Panc1 (cell line): ENCODE measurements around the gene CDC16. TPM values are rescaled to one million over a fixed set of nuclear protein-coding genes. Genes with fewer than 3 reads are reported as not detected.

ENCODE experiments used
- ATAC-seq: fragments of 200-7000 bp; cut with Tn5 transposase; 2 replicates; pipeline ENCODE4 v1.9.1; 2020; ENCODE audit warnings: mild to moderate bottlenecking, moderate library complexity
- BruUV-seq: library from RNA; stranded (reverse); fragments of 400-500 nt; replicated peaks from 2 replicates; lab custom pipeline; 2021; lab: Mats Ljungman, UMichigan
- CTCF ChIA-PET: fragments of 300-600 bp; sonication (Branson Sonifier 250); formaldehyde crosslinking; loops from one replicate; lab custom pipeline; 2022; ENCODE audit warnings: antibody characterized with exemption; lab: Charles Lee
- POLR2A ChIA-PET: fragments of 300-600 bp; sonication (Branson Sonifier 250); formaldehyde crosslinking; loops from one replicate; lab custom pipeline; 2022; ENCODE audit warnings: antibody characterized with exemption; lab: Charles Lee
- DNase-seq: peaks from one replicate; pipeline ENCODE4 v3.0.0-alpha.2; 2010; ENCODE audit warnings: low read depth, low spot score
- H3K27ac ChIP-seq: 2 replicates; pipeline ENCODE4 v1.5.1; 2011; ENCODE audit warnings: mild to moderate bottlenecking, low read length, inconsistent platforms
- H3K27me3 ChIP-seq: fragments of 200-500 bp; sonication (Bioruptor generic); 2 replicates; pipeline ENCODE4 v1.6.0; 2014; ENCODE audit warnings: low read length, inconsistent platforms; ENCODE audit not compliant: control insufficient read depth, insufficient read depth
- H3K36me3 ChIP-seq: fragments of 200-500 bp; sonication (Bioruptor generic); 2 replicates; pipeline ENCODE4 v1.5.1; 2014; ENCODE audit warnings: inconsistent platforms, mild to moderate bottlenecking, low read length, moderate library complexity; ENCODE audit not compliant: control insufficient read depth, insufficient read depth
- H3K4me1 ChIP-seq: 2 replicates; pipeline ENCODE4 v1.5.1; 2011; ENCODE audit warnings: inconsistent platforms, mild to moderate bottlenecking, low read length, moderate library complexity; ENCODE audit not compliant: control insufficient read depth, insufficient read depth
- H3K4me3 ChIP-seq, 2 experiments: 2 replicates each; pipeline ENCODE4 v1.5.1; 2011 to 2012; ENCODE audit warnings: low read depth in 2 of 2, low read length in 2 of 2, mild to moderate bottlenecking in 2 of 2, inconsistent platforms in 1 of 2, moderate library complexity in 1 of 2
- H3K9me3 ChIP-seq: fragments of 200-500 bp; sonication (Bioruptor generic); 2 replicates; pipeline ENCODE4 v1.5.1; 2014; ENCODE audit warnings: low read depth, mild to moderate bottlenecking, inconsistent platforms, low read length, moderate library complexity; ENCODE audit not compliant: control insufficient read depth, insufficient read depth
- POLR2AphosphoS5 ChIP-seq: IDR thresholded peaks from 2 replicates; pipeline ENCODE4 v1.6.1; 2012; ENCODE audit warnings: mild to moderate bottlenecking, low read depth, low read length, moderate library complexity
- REST ChIP-seq, 2 experiments: IDR thresholded peaks; 2 replicates each; pipeline ENCODE4 v1.6.1; 2011 to 2012; ENCODE audit warnings: low read depth in 2 of 2, control low read depth in 1 of 2, low read length in 1 of 2, mild to moderate bottlenecking in 1 of 2, moderate library complexity in 1 of 2; ENCODE audit not compliant: insufficient read depth in 1 of 2
- SIN3A ChIP-seq: IDR thresholded peaks from 2 replicates; pipeline ENCODE4 v1.6.1; 2012; ENCODE audit warnings: low read depth, mild to moderate bottlenecking, low read length, moderate library complexity, borderline replicate concordance; ENCODE audit not compliant: insufficient read depth
- TCF7L2 ChIP-seq: IDR thresholded peaks from 2 replicates; pipeline ENCODE4 v1.6.1; 2011; ENCODE audit warnings: mild to moderate bottlenecking, low read depth, low read length, inconsistent platforms
- in situ Hi-C: cut with HindIII; loops from 2 replicates; pipeline ENCODE4 v1.10.0; 2016; ENCODE audit warnings: low sequenced_read_pairs, low pct_unique_long_range_greater_than_20kb
- intact Hi-C: fragments of 100-400 bp; cut with micrococcal nuclease; formaldehyde crosslinking; loops from one replicate; pipeline ENCODE4 v1.10.0; 2022; ENCODE audit not compliant: unreplicated experiment
- total RNA-seq: library from RNA; stranded (reverse); gene quantifications from one replicate; pipeline ENCODE4 v1.2.1, GENCODE V29; 2021; ENCODE audit not compliant: unreplicated experiment
- TF ChIP-seq, protein P1 (sequence below): fragments of 450-650 bp; IDR thresholded peaks from 2 replicates; pipeline ENCODE4 v1.5.1; 2017; ENCODE audit warnings: mild to moderate bottlenecking

Gene CDC16
- total RNA-seq, 1 experiment from 2014 or later, result 51.8 TPM

DNA sequence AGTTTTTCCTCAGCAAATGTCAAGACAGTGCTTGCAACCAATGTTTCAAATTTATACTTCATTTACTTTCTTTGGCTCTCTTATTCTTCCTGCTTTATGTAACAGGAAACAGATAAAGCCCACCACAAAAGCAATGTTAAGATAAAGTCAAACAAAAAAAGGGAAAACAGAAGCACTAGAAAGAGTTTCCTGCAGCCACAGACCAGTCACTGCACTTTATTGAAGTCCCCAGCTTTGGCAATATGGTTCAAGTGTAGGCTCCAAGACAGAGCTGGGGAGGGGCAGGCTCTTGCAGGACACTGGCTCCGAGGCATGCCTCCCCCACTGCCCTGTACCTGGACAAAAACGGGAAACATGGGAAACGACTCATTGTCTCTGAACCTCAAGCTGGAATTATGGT, 15.3 kb upstream of the CDC16 start:
- Histone ChIP-seq H3K27me3 (no peaks in the 10 kb centered on the region), H3K9me3 (no peaks in the 10 kb centered on the region), H3K36me3 (no peaks in the 10 kb centered on the region), H3K4me1 (no peaks in the 10 kb centered on the region), H3K27ac (no peak overlapping the region), H3K4me3 (no peak overlapping the region)
- BruUV-seq, result no TSS peak
- DNase-seq (no peak), ATAC-seq (no peak)
- CTCF ChIA-PET, result no interaction called here
- intact Hi-C loops (no loop called here), in situ Hi-C loops (no loop called here)
- no peak for TF ChIP-seq SIN3A
- no peak for TF ChIP-seq REST (IDR thresholded peaks at IDR 0.05; ENCODE audit: insufficient read depth in 1 of 2, low read depth in 2 of 2, low read length in 1 of 2)
- no peak for TF ChIP-seq TCF7L2
- TF ChIP-seq POLR2AphosphoS5, result no peak
- TF ChIP-seq, protein P1, sequence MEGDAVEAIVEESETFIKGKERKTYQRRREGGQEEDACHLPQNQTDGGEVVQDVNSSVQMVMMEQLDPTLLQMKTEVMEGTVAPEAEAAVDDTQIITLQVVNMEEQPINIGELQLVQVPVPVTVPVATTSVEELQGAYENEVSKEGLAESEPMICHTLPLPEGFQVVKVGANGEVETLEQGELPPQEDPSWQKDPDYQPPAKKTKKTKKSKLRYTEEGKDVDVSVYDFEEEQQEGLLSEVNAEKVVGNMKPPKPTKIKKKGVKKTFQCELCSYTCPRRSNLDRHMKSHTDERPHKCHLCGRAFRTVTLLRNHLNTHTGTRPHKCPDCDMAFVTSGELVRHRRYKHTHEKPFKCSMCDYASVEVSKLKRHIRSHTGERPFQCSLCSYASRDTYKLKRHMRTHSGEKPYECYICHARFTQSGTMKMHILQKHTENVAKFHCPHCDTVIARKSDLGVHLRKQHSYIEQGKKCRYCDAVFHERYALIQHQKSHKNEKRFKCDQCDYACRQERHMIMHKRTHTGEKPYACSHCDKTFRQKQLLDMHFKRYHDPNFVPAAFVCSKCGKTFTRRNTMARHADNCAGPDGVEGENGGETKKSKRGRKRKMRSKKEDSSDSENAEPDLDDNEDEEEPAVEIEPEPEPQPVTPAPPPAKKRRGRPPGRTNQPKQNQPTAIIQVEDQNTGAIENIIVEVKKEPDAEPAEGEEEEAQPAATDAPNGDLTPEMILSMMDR, result no peak
- POLR2A ChIA-PET, result no interaction called here

GRCh38 chr13:114222461-114222968, 12.2 kb upstream of the CDC16 start:
- Histone ChIP-seq H3K9me3 (no peaks in the 10 kb centered on the region), H3K36me3 (no peaks in the 10 kb centered on the region), H3K27me3 (no peaks in the 10 kb centered on the region), H3K27ac (no peak overlapping the region), H3K4me3 (no peak overlapping the region), H3K4me1 (peaks cover 15% of the 10 kb centered on the region)
- DNase-seq, result no peak
- no peak for TF ChIP-seq POLR2AphosphoS5
- TF ChIP-seq SIN3A, result no peak
- no peak for TF ChIP-seq REST (IDR thresholded peaks at IDR 0.05; ENCODE audit: insufficient read depth in 1 of 2, low read depth in 2 of 2, low read length in 1 of 2)
- no peak for TF ChIP-seq TCF7L2
- TF ChIP-seq, protein P1, result no peak
- intact Hi-C loops, result no loop called here
- in situ Hi-C loops, result no loop called here
- CTCF ChIA-PET, result no interaction called here
- ATAC-seq, result no peak
- POLR2A ChIA-PET, result no interaction called here
- no TSS peak for BruUV-seq
